Activated T-cell treated with anti-CD3 and anti-CD28 coated beads, Interleukin-2, amount 50 U/mL, for 72 hours (primary cell): ENCODE data around the gene FOXG1. TPM values are rescaled to one million over a fixed set of nuclear protein-coding genes. Genes with fewer than 3 reads are reported as not detected.

Experiments
- ATAC-seq, 2 donors: fragments of 150-1000 bp; cut with Tn5 transposase; replicated peaks in 1 of 2; 2 replicates each; pipeline ENCODE4 v1.10.0; 2021; ENCODE audit warnings: moderate library complexity in 2 of 2, mild to moderate bottlenecking in 1 of 2
- DNase-seq, 2 donors: peaks; one replicate each; pipeline ENCODE4 v3.0.0; 2021 to 2022; ENCODE audit warnings: mixed read lengths in 1 of 2
- H3K27ac Mint-ChIP-seq: one replicate; pipeline ENCODE4 v1.8.0; 2022; ENCODE audit warnings: mild to moderate bottlenecking, moderate library complexity, mixed read lengths
- H3K27me3 Mint-ChIP-seq: one replicate; pipeline ENCODE4 v1.8.0; 2022; ENCODE audit warnings: low read depth, mixed read lengths
- H3K36me3 Mint-ChIP-seq, 2 donors: one replicate each; pipeline ENCODE4 v1.8.0; 2022; ENCODE audit warnings: mixed read lengths in 2 of 2, mild to moderate bottlenecking in 1 of 2; ENCODE audit not compliant: insufficient read depth in 2 of 2
- H3K4me1 Mint-ChIP-seq: one replicate; pipeline ENCODE4 v1.8.0; 2022; ENCODE audit warnings: low read depth, mixed read lengths
- H3K4me3 Mint-ChIP-seq, 2 donors: one replicate each; pipeline ENCODE4 v1.8.0; 2022; ENCODE audit warnings: mild to moderate bottlenecking in 2 of 2, mixed read lengths in 2 of 2, moderate library complexity in 2 of 2
- H3K9me3 Mint-ChIP-seq, 2 donors: one replicate each; pipeline ENCODE4 v1.8.0; 2022; ENCODE audit warnings: mixed read lengths in 2 of 2
- total RNA-seq, 2 donors: library from RNA; stranded (reverse); gene quantifications; one replicate each; pipeline ENCODE4 v1.2.3, GENCODE V29; 2022

FOXG1 gene
- total RNA-seq, 2 donors from 2014 or later, result not detected

DNA sequence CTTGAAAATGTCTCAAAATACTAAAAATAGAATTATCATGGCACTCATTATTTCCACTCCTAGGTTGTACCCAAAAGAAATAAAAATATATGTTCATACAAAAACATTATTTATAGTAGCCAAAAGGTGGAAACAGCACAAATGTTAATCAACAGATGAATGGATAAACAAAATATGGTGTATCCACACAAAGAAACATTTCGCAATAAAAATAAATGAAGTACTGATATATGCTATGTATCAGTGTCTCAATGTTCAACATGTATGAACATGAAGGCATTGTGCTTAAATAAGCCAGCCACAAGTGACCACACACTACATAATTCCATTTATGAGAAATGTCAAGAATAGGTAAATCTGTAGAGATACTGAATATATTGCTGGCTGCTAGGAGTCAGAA, 40.9 kb downstream of the FOXG1 start:
- Mint-ChIP-seq H3K4me3 (no peak overlapping the region), H3K27ac (no peak overlapping the region), H3K9me3 (peaks cover 14 to 16% of the 10 kb centered on the region in 2 donors), H3K27me3 (no peaks in the 10 kb centered on the region), H3K4me1 (no peaks in the 10 kb centered on the region), H3K36me3 (peaks cover 2 to 8% of the 10 kb centered on the region in 2 donors)
- ATAC-seq, result no peak
- no peak for DNase-seq

DNA sequence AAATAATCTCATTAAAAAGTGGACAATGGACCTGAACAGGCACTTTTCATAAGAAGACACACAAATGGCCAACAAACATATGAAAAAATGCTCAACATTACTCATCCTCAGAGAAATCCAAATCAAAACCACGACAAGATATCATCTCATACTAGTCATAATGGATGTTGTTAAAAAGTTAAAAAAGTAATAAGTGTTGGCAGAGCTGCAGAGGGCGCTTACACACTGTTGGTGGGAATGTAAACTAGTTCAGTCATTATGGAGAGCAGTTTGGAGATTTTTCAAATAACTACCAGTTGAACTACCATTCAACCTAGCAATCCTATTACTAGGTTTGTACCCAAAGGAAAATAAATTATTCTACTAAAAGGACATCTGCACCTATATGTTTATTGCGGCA, 47.2 kb downstream of the FOXG1 start:
- DNase-seq (no peak), ATAC-seq (no peak)
- Mint-ChIP-seq H3K27me3 (no peaks in the 10 kb centered on the region), H3K36me3 (peaks cover 2 to 4% of the 10 kb centered on the region in 2 donors), H3K4me3 (no peak overlapping the region), H3K4me1 (no peaks in the 10 kb centered on the region), H3K9me3 (peaks cover 3 to 5% of the 10 kb centered on the region in 2 donors), H3K27ac (no peak overlapping the region)
